H1 (cell line): Measurements from ENCODE around the gene MYO7B. TPM values are rescaled to one million over a fixed set of nuclear protein-coding genes. Genes with fewer than 3 reads are reported as not detected.

Experiments
- CTCF ChIA-PET: fragments of 300-600 bp; sonication (Branson Sonifier 250); formaldehyde crosslinking; loops from one replicate; lab custom pipeline; 2021; ENCODE audit not compliant: partially characterized antibody; lab: Charles Lee
- POLR2A ChIA-PET: fragments of 300-600 bp; sonication (Branson Sonifier 250); formaldehyde crosslinking; loops from one replicate; lab custom pipeline; 2021; ENCODE audit warnings: inconsistent platforms; ENCODE audit not compliant: partially characterized antibody; lab: Charles Lee
- DNase-seq, 2 experiments: peaks; one replicate each; pipeline versions ENCODE4 v3.0.0 to v3.0.0-alpha.2; 2010 to 2022; ENCODE audit warnings: low spot score in 2 of 2, low read depth in 1 of 2, mixed read lengths in 1 of 2
- FAIRE-seq: peaks from 2 replicates; lab custom pipeline; 2011; peaks lifted over from hg19 to GRCh38; lab: Jason Lieb, UNC
- H2AFZ ChIP-seq: 2 replicates; pipeline ENCODE4 v1.8.1; 2012; ENCODE audit warnings: low read length, inconsistent platforms
- H2AK5ac ChIP-seq: 2 replicates; pipeline ENCODE4 v1.6.1; 2013; ENCODE audit warnings: low read depth, low read length
- H2BK120ac ChIP-seq: replicated peaks from 2 replicates; pipeline ENCODE3; 2013; ENCODE audit warnings: low read depth, low read length, inconsistent platforms
- H2BK12ac ChIP-seq: 2 replicates; pipeline ENCODE4 v1.6.1; 2013; ENCODE audit warnings: low read depth, low read length
- H2BK15ac ChIP-seq: 2 replicates; pipeline ENCODE4 v1.6.1; 2013; ENCODE audit warnings: low read length
- H2BK20ac ChIP-seq: 2 replicates; pipeline ENCODE4 v1.6.1; 2013; ENCODE audit warnings: low read length
- H2BK5ac ChIP-seq: 2 replicates; pipeline ENCODE4 v1.6.1; 2013; ENCODE audit warnings: low read depth, low read length
- H3K14ac ChIP-seq: 2 replicates; pipeline ENCODE4 v1.6.1; 2013; ENCODE audit warnings: inconsistent platforms; ENCODE audit not compliant: insufficient read length
- H3K18ac ChIP-seq: 2 replicates; pipeline ENCODE4 v1.6.1; 2013; ENCODE audit warnings: low read length; ENCODE audit errors: extremely low read depth
- H3K23ac ChIP-seq: 2 replicates; pipeline ENCODE4 v1.6.1; 2013; ENCODE audit warnings: inconsistent platforms; ENCODE audit not compliant: insufficient read length
- H3K23me2 ChIP-seq: 2 replicates; pipeline ENCODE4 v1.6.1; 2013; ENCODE audit warnings: low read depth, low read length
- H3K27ac ChIP-seq: 2 replicates; pipeline ENCODE4 v1.6.1; 2011; ENCODE audit warnings: low read depth, low read length, inconsistent platforms
- H3K27me3 ChIP-seq, 4 experiments: replicated peaks in 1 of 4; 1 replicate in 1 of 4; 2 replicates in 3 of 4; pipeline versions ENCODE4 v1.6.1 to v1.8.1; 2011 to 2013; ENCODE audit warnings: low read length in 3 of 4, mild to moderate bottlenecking in 3 of 4, inconsistent platforms in 2 of 4, mixed read lengths in 2 of 4, moderate library complexity in 1 of 4; ENCODE audit not compliant: control insufficient read depth in 3 of 4, insufficient read depth in 3 of 4; ENCODE audit errors: extremely low read depth in 1 of 4
- H3K36me3 ChIP-seq, 4 experiments: 2 replicates each; pipeline versions ENCODE4 v1.6.1 to v1.8.1; 2011 to 2013; ENCODE audit warnings: mild to moderate bottlenecking in 4 of 4, low read length in 3 of 4, moderate library complexity in 2 of 4, control low read depth in 1 of 4, inconsistent platforms in 1 of 4; ENCODE audit not compliant: insufficient read depth in 4 of 4, control insufficient read depth in 2 of 4
- H3K4ac ChIP-seq: replicated peaks from 2 replicates; pipeline ENCODE3; 2013; ENCODE audit warnings: low read length, low read depth, mixed read lengths, inconsistent platforms; ENCODE audit not compliant: insufficient read length
- H3K4me1 ChIP-seq, 4 experiments: replicated peaks in 1 of 4; 1 replicate in 1 of 4; 2 replicates in 3 of 4; pipeline versions ENCODE4 v1.6.1 to v1.8.1; 2011 to 2013; ENCODE audit warnings: low read length in 3 of 4, inconsistent platforms in 2 of 4, mixed read lengths in 1 of 4; ENCODE audit not compliant: insufficient read depth in 4 of 4, control insufficient read depth in 3 of 4
- H3K4me2 ChIP-seq, 2 experiments: 2 replicates each; pipeline versions ENCODE4 v1.6.1 to v1.8.1; 2011 to 2013; ENCODE audit warnings: low read depth in 2 of 2, low read length in 2 of 2, control low read depth in 1 of 2, inconsistent platforms in 1 of 2, mild to moderate bottlenecking in 1 of 2; ENCODE audit not compliant: insufficient read depth in 1 of 2
- H3K4me3 ChIP-seq, 4 experiments: fragments of 200-600, 300-600 bp in 1 of 4; sonication (generic), shearing (Covaris generic), sonication (Bioruptor Twin) in 1 of 4; 2 replicates each; pipeline versions ENCODE4 v1.5.1 to v1.8.1; 2011 to 2016; ENCODE audit warnings: low read length in 4 of 4, low read depth in 3 of 4, control low read depth in 2 of 4, inconsistent platforms in 2 of 4, mild to moderate bottlenecking in 2 of 4, mixed read lengths in 1 of 4, moderate library complexity in 1 of 4; ENCODE audit not compliant: insufficient read depth in 2 of 4; ENCODE audit errors: extremely low read depth in 1 of 4
- H3K56ac ChIP-seq: replicated peaks from 2 replicates; pipeline ENCODE3; 2013; ENCODE audit warnings: low read depth, mild to moderate bottlenecking, mixed read lengths, low read length, inconsistent platforms; ENCODE audit not compliant: insufficient read length
- H3K79me1 ChIP-seq: 2 replicates; pipeline ENCODE4 v1.6.1; 2013; ENCODE audit warnings: low read depth, low read length, control low read depth
- H3K79me2 ChIP-seq, 2 experiments: 2 replicates each; pipeline versions ENCODE4 v1.6.1 to v1.8.1; 2012 to 2013; ENCODE audit warnings: low read length in 2 of 2, mild to moderate bottlenecking in 2 of 2, inconsistent platforms in 1 of 2; ENCODE audit not compliant: insufficient read depth in 2 of 2, control insufficient read depth in 1 of 2
- H3K9ac ChIP-seq, 4 experiments: replicated peaks in 1 of 4; 1 replicate in 1 of 4; 2 replicates in 3 of 4; pipeline versions ENCODE4 v1.6.1 to v1.8.1; 2011 to 2013; ENCODE audit warnings: low read depth in 3 of 4, low read length in 3 of 4, control low read depth in 2 of 4, mild to moderate bottlenecking in 2 of 4, moderate library complexity in 2 of 4, inconsistent platforms in 1 of 4; ENCODE audit errors: extremely low read depth in 1 of 4
- H3K9me3 ChIP-seq, 2 experiments: 2 replicates each; pipeline versions ENCODE4 v1.6.1 to v1.8.1; 2012 to 2013; ENCODE audit warnings: mild to moderate bottlenecking in 2 of 2, moderate library complexity in 2 of 2, control low read depth in 1 of 2, inconsistent platforms in 1 of 2, low read depth in 1 of 2, low read length in 1 of 2, mixed read lengths in 1 of 2; ENCODE audit not compliant: insufficient read depth in 2 of 2
- H4K20me1 ChIP-seq, 2 experiments: replicated peaks in 1 of 2; 2 replicates each; pipeline versions ENCODE3 to v1.8.1; 2011 to 2013; ENCODE audit warnings: inconsistent platforms in 2 of 2, low read length in 2 of 2, mild to moderate bottlenecking in 1 of 2; ENCODE audit not compliant: insufficient read depth in 2 of 2, control insufficient read depth in 1 of 2
- H4K5ac ChIP-seq: 2 replicates; pipeline ENCODE4 v1.6.1; 2013; ENCODE audit warnings: low read length, low read depth, mixed read lengths, inconsistent platforms; ENCODE audit not compliant: insufficient read length
- H4K8ac ChIP-seq: 2 replicates; pipeline ENCODE4 v1.8.0; 2013; ENCODE audit warnings: mild to moderate bottlenecking, moderate library complexity, low read length, inconsistent platforms; ENCODE audit not compliant: insufficient read depth; ENCODE audit errors: extremely low read depth
- H4K91ac ChIP-seq: replicated peaks from 2 replicates; pipeline ENCODE3; 2013; ENCODE audit warnings: low read length, mixed read lengths, inconsistent platforms; ENCODE audit not compliant: insufficient read length
- ASH2L ChIP-seq: fragments of 200-600, 300-600 bp; sonication (generic); IDR thresholded peaks from one replicate; pipeline ENCODE4 v1.7.1; 2017; ENCODE audit warnings: low read length
- BCL11A ChIP-seq, 2 experiments: IDR thresholded peaks; one replicate each; pipeline ENCODE4 v1.6.1; 2011; ENCODE audit warnings: low read depth in 2 of 2, low read length in 2 of 2, mild to moderate bottlenecking in 2 of 2
- EGR1 ChIP-seq: IDR thresholded peaks from 2 replicates; pipeline ENCODE4 v1.6.1; 2011; ENCODE audit warnings: low read depth, low read length, borderline replicate concordance
- WGBS, 2 experiments: shearing (Covaris generic) in 1 of 2; methylation state at CpG; one replicate each; pipeline versions ENCODE4 v1.1.6 to v1.1.7; 2013 to 2015; ENCODE audit warnings: low lambda C conversion rate in 2 of 2, mixed read lengths in 2 of 2, inconsistent platforms in 1 of 2, low coverage in 1 of 2, missing lambda C conversion rate in 1 of 2; ENCODE audit not compliant: insufficient replicate concordance in 2 of 2, insufficient coverage in 1 of 2, insufficient read length in 1 of 2; ENCODE audit errors: extremely low coverage in 1 of 2, missing lambda C conversion rate in 1 of 2; 5-methylcytosine and 5-hydroxymethylcytosine counted together
- polyA plus RNA-seq, 7 experiments: library from polyadenylated mRNA; depleted of rRNA in 3 of 7; stranded (reverse) in 5 of 7; unstranded in 2 of 7; fragments of >200 nt in 5 of 7; fragments of 200-250 nt in 2 of 7; gene quantifications; 1 replicate in 5 of 7; 2 replicates in 1 of 7; 4 replicates in 1 of 7; pipeline versions ENCODE4 v1.2.1 to v1.2.3, GENCODE V29; 2011 to 2013; ENCODE audit warnings: missing spikeins in 2 of 7, mixed read lengths in 2 of 7
- total RNA-seq: library from RNA; stranded (reverse); fragmentation: NEBNext Ultra II Directional; extraction: Animal tissue kit (Norgen Biotek cat#: 25700); gene quantifications from 2 replicates; pipeline ENCODE4 v1.2.1, GENCODE V29; 2021
- TF ChIP-seq, protein P1 (sequence below): IDR thresholded peaks from 2 replicates; pipeline ENCODE4 v1.6.1; 2012; ENCODE audit warnings: low read length, inconsistent platforms
- TF ChIP-seq, protein P2 (sequence below): IDR thresholded peaks from 2 replicates; pipeline ENCODE4 v1.6.1; 2012; ENCODE audit warnings: inconsistent platforms

MYO7B gene
- total and polyA plus RNA-seq, 2 of the 8 experiments (the other 6 are each of a cell fraction or from before 2014, with no cell fraction given): not detected

DNA sequence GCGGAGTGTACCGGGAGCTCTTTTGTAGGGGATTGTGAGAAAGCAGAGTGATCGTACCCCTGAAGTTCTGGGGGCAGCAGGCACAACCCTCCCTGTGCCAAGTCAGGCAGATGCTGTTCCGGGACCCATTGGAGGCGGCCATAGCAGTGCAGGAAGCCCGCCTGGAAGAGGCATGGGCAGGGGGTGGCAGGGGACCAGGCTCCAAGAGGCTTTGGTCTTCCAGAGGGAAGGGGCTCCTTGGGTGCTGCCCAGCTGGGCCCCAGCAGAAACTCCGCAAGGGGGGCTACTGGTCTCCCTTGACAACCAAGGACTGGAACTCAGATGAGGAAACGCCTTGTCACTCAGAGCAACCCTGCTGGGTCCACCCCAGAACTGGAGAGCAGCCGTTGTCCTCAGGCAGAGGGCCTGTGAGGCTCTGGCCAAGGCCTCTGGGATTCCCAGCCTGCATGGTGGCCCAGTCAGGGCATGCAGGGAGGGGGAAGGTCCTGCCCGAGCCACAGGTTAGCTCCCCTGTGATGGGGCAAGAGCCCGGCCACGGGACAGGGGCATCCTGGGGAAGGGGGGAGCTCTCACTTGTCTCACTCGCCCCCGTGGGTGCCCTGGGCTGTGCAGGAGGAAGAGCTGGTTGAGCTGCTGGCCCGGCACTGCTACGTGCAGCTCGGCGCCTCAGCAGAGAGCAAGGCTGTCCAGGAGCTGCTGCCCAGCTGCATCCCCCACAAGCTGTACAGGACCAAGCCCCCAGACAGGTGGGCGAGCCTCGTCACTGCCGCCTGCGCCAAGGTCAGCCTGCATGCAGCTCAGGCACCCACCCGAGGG is 89.5 kb downstream of the MYO7B start:
- WGBS, 2 experiments: 86% methylated on average over 18 of the region's 23 CpGs; no CpG with 5 or more reads in 1 of the 2 experiments
- TF ChIP-seq, protein P1, sequence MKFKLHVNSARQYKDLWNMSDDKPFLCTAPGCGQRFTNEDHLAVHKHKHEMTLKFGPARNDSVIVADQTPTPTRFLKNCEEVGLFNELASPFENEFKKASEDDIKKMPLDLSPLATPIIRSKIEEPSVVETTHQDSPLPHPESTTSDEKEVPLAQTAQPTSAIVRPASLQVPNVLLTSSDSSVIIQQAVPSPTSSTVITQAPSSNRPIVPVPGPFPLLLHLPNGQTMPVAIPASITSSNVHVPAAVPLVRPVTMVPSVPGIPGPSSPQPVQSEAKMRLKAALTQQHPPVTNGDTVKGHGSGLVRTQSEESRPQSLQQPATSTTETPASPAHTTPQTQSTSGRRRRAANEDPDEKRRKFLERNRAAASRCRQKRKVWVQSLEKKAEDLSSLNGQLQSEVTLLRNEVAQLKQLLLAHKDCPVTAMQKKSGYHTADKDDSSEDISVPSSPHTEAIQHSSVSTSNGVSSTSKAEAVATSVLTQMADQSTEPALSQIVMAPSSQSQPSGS: no peak
- TF ChIP-seq ASH2L: no peak
- no peak for TF ChIP-seq BCL11A (IDR thresholded peaks at IDR 0.05; ENCODE audit: low read depth in 2 of 2, low read length in 2 of 2)
- TF ChIP-seq EGR1: no peak
- TF ChIP-seq, protein P2, sequence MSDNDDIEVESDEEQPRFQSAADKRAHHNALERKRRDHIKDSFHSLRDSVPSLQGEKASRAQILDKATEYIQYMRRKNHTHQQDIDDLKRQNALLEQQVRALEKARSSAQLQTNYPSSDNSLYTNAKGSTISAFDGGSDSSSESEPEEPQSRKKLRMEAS: no peak

More for the DNA sequence above, 89.5 kb downstream of the MYO7B start:
- H3K36me3 ChIP-seq: no peaks in the 10 kb centered on the region
- POLR2A ChIA-PET: no interaction called here
- H2AFZ ChIP-seq: no peak overlapping the region
- H2BK5ac ChIP-seq: no peak overlapping the region
- no peak overlapping the region for H4K91ac ChIP-seq
- H3K9me3 ChIP-seq: no peaks in the 10 kb centered on the region
- no peak overlapping the region for H4K5ac ChIP-seq
- H3K4me1 ChIP-seq: no peaks in the 10 kb centered on the region
- no peak overlapping the region for H2BK15ac ChIP-seq
- no peak overlapping the region for H3K9ac ChIP-seq
- H3K27ac ChIP-seq: no peak overlapping the region
- H3K79me1 ChIP-seq: no peaks in the 10 kb centered on the region
- H4K8ac ChIP-seq: peak overlapping the region; percentile 35; the same call in 1 of the 2 replicates
- no peak overlapping the region for H3K4ac ChIP-seq
- no peaks in the 10 kb centered on the region for H3K79me2 ChIP-seq
- H2BK12ac ChIP-seq: no peak overlapping the region
- no peak overlapping the region for H3K4me3 ChIP-seq
- H3K27me3 ChIP-seq: no peaks in the 10 kb centered on the region
- FAIRE-seq (no peak), DNase-seq (no peak)
- H3K4me2 ChIP-seq: no peak overlapping the region
- H3K23me2 ChIP-seq: no peaks in the 10 kb centered on the region
- no peaks in the 10 kb centered on the region for H4K20me1 ChIP-seq
- no peak overlapping the region for H3K18ac ChIP-seq
- no peak overlapping the region for H3K14ac ChIP-seq
- H3K23ac ChIP-seq: no peak overlapping the region
- H2BK120ac ChIP-seq: no peak overlapping the region
- CTCF ChIA-PET: interaction anchor here (0.8 to 6.4 kb wide), 3 partner anchors 15 to 34 kb away, joined by 3 to 50 read pairs (median 6); no protein-coding TSS in a partner anchor
- no peak overlapping the region for H2BK20ac ChIP-seq
- H3K56ac ChIP-seq: no peak overlapping the region
- no peak overlapping the region for H2AK5ac ChIP-seq
